NT2/D1 (cell line): Measurements from ENCODE around the gene KLHL21.

Experiments
- DNase-seq: peaks from one replicate; pipeline ENCODE4 v3.0.0-alpha.2; 2011; ENCODE audit warnings: low read depth, low spot score
- H3K27me3 ChIP-seq: 2 replicates; pipeline ENCODE4 v1.6.0; 2011; ENCODE audit warnings: mild to moderate bottlenecking; ENCODE audit not compliant: insufficient read length, insufficient read depth
- H3K36me3 ChIP-seq: 2 replicates; pipeline ENCODE4 v1.6.1; 2011; ENCODE audit warnings: mild to moderate bottlenecking, low read length, mixed read lengths; ENCODE audit not compliant: insufficient read depth, insufficient read length
- H3K4me1 ChIP-seq: 2 replicates; pipeline ENCODE4 v1.5.1; 2011; ENCODE audit not compliant: insufficient read depth, insufficient read length
- H3K4me3 ChIP-seq: 2 replicates; pipeline ENCODE4 v1.5.1; 2011; ENCODE audit warnings: low read depth; ENCODE audit not compliant: insufficient read length
- H3K9ac ChIP-seq: 2 replicates; pipeline ENCODE4 v1.6.0; 2011; ENCODE audit warnings: low read depth; ENCODE audit not compliant: insufficient read length
- H3K9me3 ChIP-seq: 2 replicates; pipeline ENCODE4 v1.5.1; 2011; ENCODE audit warnings: mild to moderate bottlenecking, low read length; ENCODE audit not compliant: insufficient read depth
- SUZ12 ChIP-seq: IDR thresholded peaks from 2 replicates; pipeline ENCODE4 v1.6.1; 2011; ENCODE audit not compliant: insufficient read length, insufficient read depth; ENCODE audit errors: extremely low read depth
- YY1 ChIP-seq: IDR thresholded peaks from 2 replicates; pipeline ENCODE4 v1.6.1; 2011; ENCODE audit not compliant: insufficient read length, insufficient read depth
- ZNF274 ChIP-seq: IDR thresholded peaks from 2 replicates; pipeline ENCODE4 v1.6.1; 2011; ENCODE audit warnings: mild to moderate bottlenecking, low read depth, low read length

KLHL21 gene

DNA sequence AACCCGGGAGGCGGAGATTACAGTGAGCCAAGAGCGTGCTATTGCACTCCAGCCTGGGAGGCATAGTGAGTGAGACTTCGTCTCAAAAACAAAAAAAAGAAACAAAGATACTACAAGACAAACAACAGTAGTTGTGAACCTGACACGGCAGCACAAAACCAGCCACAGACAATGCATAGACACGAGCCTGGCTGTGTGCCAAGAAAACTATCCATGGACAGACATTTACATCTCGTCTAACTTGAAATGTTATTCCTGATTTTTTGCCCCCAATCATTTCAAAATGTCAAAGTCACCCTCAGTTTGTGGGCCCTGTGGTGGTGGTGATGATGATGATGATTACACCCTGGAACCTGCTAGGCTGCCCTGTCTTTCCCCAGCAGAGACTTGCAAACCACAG, 6.3 kb downstream of the KLHL21 start:
- Histone ChIP-seq H3K4me1 (peaks cover 6% of the 10 kb centered on the region), H3K9me3 (no peaks in the 10 kb centered on the region), H3K27me3 (no peaks in the 10 kb centered on the region), H3K36me3 (peaks cover 87% of the 10 kb centered on the region), H3K4me3 (no peak overlapping the region), H3K9ac (no peak overlapping the region)
- TF ChIP-seq SUZ12, result no peak
- TF ChIP-seq ZNF274, result no peak
- TF ChIP-seq YY1, result no peak
- DNase-seq, result no peak

DNA sequence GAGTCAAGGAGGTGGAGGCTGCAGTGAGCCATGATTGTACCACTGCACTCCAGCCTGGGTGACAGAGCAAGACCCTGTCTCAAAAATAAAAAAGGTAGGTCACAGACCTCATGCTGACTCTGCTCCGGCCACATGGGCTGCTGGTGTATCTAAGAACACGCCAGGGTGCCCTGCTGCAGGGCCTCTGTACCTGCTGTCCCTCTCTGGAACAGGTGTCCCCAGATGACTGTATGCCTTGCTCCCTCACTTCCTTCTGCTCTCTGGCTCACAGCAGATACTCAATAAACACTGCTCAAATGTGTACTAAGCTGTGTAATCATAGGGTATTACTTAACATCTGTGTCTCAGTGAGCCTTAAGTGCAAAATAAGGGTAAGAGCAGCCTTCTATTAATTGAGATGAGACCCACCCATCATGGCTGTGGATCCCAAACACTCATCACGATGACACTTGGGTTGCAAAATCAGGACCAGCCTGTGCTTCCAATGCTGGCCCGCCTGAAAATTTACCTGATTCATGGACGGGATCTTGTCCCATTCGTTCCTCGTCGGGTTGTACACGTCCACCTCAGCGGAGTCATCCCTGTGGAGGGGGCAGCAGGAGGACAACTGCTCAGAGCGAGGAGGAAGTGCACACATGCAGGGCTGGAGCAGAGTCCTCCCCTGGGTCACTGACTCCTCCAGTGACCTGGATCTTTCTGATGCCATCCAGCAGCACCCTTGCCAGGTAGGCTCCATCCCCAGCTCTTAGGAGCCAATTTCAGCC, 7.5 kb downstream of the KLHL21 start:
- TF ChIP-seq ZNF274, result no peak
- no peak for TF ChIP-seq SUZ12
- no peak for TF ChIP-seq YY1
- no peak overlapping the region for H3K9ac ChIP-seq
- DNase-seq, result no peak

DNA sequence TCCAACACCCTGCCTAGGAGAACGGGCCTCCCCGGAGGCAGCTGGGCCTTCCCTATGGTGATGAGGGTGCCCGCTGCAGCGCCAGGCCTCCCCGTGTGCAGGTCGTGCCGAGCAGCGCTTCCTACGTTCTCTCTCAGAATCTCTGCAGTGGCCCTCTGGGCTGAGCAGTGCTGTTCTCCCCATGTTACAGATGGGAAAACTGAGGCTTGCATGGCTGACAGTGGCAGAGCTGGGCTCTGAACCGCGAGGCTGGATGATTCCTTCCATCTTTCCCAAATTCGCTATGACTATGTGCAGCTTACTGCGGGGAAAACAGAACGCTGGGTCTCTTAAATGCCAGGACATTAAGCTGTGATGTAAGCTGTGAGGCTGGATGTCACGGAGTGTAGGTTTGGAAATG, 8.9 kb downstream of the KLHL21 start:
- Histone ChIP-seq H3K9me3 (no peaks in the 10 kb centered on the region), H3K4me3 (no peak overlapping the region), H3K27me3 (no peaks in the 10 kb centered on the region), H3K9ac (no peak overlapping the region), H3K4me1 (peaks cover 3% of the 10 kb centered on the region), H3K36me3 (peaks cover 91% of the 10 kb centered on the region)
- TF ChIP-seq ZNF274 (no peak), YY1 (no peak), SUZ12 (no peak)
- DNase-seq, result no peak

More for the DNA sequence above, 7.5 kb downstream of the KLHL21 start:
- peaks cover 6% of the 10 kb centered on the region for H3K4me1 ChIP-seq
- H3K36me3 ChIP-seq, result peaks cover 88% of the 10 kb centered on the region
- no peaks in the 10 kb centered on the region for H3K9me3 ChIP-seq
- no peaks in the 10 kb centered on the region for H3K27me3 ChIP-seq
- H3K4me3 ChIP-seq, result no peak overlapping the region

DNA sequence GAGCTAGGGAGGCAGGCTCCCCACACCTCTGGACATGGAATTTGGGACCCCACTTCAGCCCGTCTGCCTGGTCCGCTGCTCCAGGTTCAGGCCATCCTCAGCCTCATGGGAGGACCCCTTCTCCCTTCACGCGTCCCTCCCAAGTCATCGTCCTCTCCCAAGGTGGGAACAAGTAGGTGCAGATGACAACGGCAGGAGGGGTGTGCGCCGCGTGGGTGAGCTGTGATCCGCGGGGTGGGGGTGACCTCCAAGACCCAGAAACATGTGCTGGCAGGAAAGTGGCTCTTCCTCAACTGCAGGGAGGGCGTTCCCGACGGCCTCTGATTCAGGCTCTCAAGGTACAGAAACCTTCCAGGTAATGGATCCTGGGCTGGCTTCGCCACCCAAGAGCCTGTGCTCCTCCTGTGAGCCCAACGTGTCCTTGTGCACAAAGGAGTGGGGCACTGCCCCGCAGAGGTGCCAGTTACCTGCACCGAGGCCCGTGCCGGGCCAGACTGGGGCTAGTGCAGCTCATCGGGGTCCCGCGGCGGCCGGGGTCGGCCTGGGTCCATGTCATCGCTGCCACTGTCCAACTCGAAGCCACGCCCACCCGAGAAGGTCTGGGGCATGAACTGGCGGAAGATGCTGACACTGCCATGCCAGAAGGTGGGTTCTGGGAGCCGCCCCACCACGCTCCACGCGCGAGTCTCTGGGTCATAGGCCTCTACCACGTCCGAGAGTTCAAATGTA, 9.6 kb downstream of the KLHL21 start:
- TF ChIP-seq YY1, result no peak
- TF ChIP-seq SUZ12, result no peak
- no peak for TF ChIP-seq ZNF274
- H3K9ac ChIP-seq, result no peak overlapping the region
- no peaks in the 10 kb centered on the region for H3K9me3 ChIP-seq
- peaks cover 95% of the 10 kb centered on the region for H3K36me3 ChIP-seq
- H3K27me3 ChIP-seq, result no peaks in the 10 kb centered on the region
- H3K4me3 ChIP-seq, result no peak overlapping the region
- DNase-seq, result no peak
- peaks cover 3% of the 10 kb centered on the region for H3K4me1 ChIP-seq

DNA sequence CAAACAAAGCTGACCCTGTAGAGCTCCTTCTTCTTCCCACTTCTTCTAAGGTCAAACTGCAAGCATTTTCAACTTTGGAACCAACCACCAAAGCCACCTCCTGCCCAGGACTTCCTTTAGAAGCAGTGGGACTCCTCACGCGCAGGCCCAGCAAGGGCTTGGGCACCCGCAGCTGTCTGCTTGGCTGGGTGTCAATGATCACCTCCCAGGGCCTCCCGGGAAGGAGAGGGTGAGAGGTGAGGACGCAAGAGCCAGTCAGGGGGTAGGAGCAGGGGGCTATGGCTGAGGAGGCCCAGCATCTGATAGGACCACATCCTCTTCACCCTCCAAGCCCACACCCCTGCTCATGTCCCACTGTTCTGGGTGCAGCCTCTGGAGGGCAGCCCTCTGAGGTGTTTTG, 10.2 kb downstream of the KLHL21 start:
- Histone ChIP-seq H3K9me3 (no peaks in the 10 kb centered on the region), H3K36me3 (peaks cover 95% of the 10 kb centered on the region)

DNA sequence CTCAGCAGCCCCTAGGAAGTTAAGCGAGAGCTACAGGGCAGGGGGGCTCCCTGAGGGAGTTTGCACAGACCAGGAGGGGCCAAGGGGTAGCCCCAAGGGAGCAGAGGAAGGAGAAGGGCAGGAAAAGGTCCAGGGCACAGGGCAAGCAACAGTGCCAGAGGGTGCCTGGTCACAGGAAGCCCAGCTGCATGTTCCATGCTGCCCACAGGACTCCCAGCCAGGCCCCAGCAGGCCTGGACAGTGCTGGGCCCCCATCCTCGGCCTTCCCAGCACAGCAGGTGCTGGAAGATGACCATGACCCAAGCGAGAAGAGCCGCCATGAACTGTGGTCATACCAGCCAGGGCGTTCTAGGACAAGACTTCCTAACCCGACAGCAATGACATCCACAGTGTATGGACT, 11.0 kb downstream of the KLHL21 start:
- no peak for TF ChIP-seq SUZ12
- DNase-seq, result no peak
- no peaks in the 10 kb centered on the region for H3K9me3 ChIP-seq
- peaks cover 3% of the 10 kb centered on the region for H3K4me1 ChIP-seq
- H3K4me3 ChIP-seq, result no peak overlapping the region
- peaks cover 89% of the 10 kb centered on the region for H3K36me3 ChIP-seq
- no peak overlapping the region for H3K9ac ChIP-seq
- H3K27me3 ChIP-seq, result no peaks in the 10 kb centered on the region

More for the DNA sequence above, 10.2 kb downstream of the KLHL21 start:
- TF ChIP-seq ZNF274 (no peak), YY1 (no peak), SUZ12 (no peak)
- no peak for DNase-seq
- Histone ChIP-seq H3K4me3 (no peak overlapping the region), H3K27me3 (no peaks in the 10 kb centered on the region), H3K4me1 (peaks cover 3% of the 10 kb centered on the region), H3K9ac (no peak overlapping the region)

GRCh38 chr1:6591222-6591621, 11.4 kb downstream of the KLHL21 start:
- Histone ChIP-seq H3K36me3 (peaks cover 85% of the 10 kb centered on the region), H3K9me3 (no peaks in the 10 kb centered on the region), H3K27me3 (no peaks in the 10 kb centered on the region), H3K4me1 (peaks cover 3% of the 10 kb centered on the region), H3K9ac (no peak overlapping the region), H3K4me3 (no peak overlapping the region)
- no peak for DNase-seq
- TF ChIP-seq SUZ12 (no peak), YY1 (no peak), ZNF274 (no peak)
